AML-193 (cell line): ENCODE data around the gene KCNIP4.

ENCODE experiments used
- DNase-seq, 2 experiments: peaks; one replicate each; lab custom pipeline; 2025; lab: John Stamatoyannopoulos, UW

Gene KCNIP4

DNA sequence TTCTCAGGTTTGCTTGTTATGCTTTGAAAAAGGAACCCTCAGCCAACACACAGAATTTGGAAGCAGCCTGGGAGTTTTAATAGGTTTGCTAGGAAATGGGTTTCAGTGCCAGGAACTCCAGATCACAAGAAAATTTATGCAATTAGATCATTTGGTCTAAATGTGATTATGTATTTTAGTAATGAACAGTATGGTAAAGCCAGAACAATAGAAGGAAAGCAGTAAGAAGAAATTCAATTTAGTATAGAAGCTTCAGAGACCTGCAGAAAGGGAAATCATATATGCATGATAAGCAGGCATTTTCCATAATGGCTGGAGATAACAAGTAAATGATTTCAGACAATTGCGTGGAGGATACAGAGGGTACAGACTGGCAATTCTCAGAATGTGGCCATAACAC lies 184.7 kb downstream of the KCNIP4 start:
- DNase-seq: no peak

- no peak for DNase-seq
Observed at GRCh38 chr4:21757248-21757647, 191.3 kb downstream of the KCNIP4 start.

- no peak for DNase-seq
Observed at GRCh38 chr4:21753084-21753760, 195.3 kb downstream of the KCNIP4 start.

DNA sequence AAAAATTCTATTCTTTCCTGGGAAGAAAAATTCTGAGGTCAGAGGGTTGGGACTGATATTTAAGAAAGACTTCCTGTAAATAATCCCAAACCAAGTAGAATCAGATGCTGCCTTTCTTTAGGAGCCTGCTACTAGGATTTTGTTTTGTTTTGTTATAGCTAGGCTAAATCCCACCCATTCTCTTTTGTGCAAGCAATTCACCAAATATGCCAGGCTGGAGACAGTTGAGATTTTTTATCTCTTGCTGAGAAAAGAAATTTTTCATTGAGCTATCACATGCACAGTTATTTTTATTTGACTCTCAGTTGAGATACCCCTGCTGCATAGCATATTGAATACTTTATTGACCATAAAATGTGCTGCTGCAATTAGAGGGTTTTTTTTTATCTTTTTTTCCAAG lies 196.0 kb downstream of the KCNIP4 start:
- DNase-seq: no peak

DNA sequence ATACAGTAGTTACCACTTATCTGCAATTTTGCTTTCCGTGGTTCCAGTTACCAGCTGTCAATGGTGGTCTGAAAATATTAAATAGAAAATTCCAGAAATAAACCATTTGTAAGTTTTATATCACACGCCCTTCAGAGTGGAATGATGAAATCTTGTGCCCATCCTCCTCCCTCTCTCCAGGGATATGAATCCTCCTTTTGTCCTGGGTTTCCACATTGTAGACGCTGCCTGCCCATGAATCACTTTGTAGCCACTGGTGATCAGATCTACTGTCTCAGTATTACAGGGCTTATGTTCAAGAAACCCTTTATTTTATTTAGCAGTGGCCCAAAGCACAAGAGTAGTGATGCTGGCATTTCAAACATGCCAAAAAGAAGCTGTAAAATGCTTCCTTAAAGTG lies 198.6 kb downstream of the KCNIP4 start:
- no peak for DNase-seq

DNA sequence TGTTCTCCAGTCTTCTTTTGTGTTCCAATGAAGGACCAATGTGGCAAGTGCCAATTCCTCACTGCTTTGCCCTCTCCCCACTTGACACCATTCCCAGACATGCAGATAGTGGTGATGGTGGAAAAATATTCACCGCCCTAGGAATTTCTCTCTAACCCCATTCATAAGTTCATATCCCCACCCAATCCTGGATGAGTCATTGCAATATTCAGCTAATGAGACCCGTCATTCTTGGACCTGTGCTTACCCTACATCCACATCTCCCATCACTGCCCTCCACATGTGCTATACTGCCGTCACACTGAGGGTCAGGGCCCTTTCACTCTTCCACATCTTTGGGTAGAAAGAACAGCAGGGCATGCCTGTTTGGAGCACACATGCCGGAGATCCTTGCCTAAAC lies 199.2 kb downstream of the KCNIP4 start:
- DNase-seq: no peak

GRCh38 chr4:21744046-21744445 lies 204.5 kb downstream of the KCNIP4 start:
- DNase-seq: no peak

- no peak for DNase-seq
Observed at GRCh38 chr4:21742326-21742725, 206.2 kb downstream of the KCNIP4 start.

- DNase-seq: no peak
Observed at GRCh38 chr4:21738821-21739220, 209.8 kb downstream of the KCNIP4 start.

DNA sequence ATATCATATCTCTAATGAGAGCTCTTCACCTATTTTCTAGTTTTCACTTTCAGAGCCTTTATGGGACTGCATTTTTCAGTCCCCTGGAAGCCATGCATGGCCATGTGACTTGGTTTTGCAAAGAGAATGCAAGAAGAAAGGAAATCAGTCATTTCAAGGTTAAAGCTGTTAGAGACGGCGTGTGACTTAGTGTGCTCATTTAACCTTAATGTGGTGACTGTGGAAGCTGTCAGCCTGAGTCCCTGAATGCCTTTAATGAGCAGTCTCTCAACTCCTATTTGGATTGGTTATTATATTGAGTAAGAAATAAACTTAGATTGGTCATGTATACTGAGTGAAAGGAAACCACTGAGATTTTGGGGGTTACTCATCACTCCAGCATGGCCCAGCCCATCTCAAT lies 212.7 kb downstream of the KCNIP4 start:
- no peak for DNase-seq

DNA sequence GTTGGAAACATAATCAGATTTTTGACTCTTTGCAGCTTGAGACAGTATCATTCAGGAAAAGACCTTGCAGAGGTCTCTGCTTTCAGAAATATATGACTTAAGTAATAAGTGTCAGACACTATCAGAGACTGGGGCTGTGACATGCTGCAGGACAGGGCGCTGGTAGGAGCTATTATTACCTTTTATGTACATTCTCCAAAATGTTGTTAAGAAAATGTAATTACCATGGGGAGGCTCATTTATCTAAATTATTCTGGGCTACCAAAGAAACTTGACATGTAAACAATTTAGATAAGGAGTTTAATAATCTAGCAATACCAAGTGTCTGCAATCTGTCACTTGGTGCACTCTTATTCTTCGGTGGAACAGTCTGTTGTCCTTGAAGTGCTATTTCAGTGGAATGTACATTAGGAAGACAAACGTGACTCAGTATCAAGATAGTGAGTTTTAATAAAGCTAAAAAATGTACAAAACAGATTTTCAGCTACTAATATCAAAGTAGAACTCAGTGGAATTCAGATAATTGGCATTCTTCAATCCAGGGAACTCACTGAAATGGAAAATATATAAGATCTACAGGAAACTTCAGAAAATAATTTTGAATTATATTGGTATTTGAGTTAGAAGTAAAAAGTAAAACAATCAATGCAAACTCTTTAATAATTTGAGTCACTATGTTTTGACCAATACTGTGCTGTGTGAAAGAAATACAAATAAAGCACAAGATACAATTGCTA lies 214.5 kb downstream of the KCNIP4 start:
- DNase-seq: no peak

DNA sequence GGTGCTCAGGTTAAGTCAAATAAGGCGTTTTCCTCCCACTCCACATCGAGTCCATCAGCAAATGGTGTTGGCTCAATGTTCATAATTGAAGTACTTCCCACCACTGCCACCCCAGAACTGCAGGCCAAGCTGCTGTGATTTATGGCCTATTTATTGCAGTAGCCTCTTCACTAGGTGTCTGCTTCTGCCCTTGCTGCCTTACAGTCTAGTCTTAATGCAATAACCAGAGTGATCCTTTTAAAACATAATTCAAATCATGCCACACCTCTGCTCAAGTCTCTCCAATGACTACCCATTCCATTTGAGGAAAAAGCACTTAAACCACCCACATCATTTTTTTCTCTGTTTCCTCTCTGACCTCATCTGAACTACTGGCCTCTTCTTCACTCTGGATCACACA lies 220.3 kb downstream of the KCNIP4 start:
- no peak for DNase-seq

GRCh38 chr4:21726255-21726815 lies 222.2 kb downstream of the KCNIP4 start:
- DNase-seq: no peak

DNA sequence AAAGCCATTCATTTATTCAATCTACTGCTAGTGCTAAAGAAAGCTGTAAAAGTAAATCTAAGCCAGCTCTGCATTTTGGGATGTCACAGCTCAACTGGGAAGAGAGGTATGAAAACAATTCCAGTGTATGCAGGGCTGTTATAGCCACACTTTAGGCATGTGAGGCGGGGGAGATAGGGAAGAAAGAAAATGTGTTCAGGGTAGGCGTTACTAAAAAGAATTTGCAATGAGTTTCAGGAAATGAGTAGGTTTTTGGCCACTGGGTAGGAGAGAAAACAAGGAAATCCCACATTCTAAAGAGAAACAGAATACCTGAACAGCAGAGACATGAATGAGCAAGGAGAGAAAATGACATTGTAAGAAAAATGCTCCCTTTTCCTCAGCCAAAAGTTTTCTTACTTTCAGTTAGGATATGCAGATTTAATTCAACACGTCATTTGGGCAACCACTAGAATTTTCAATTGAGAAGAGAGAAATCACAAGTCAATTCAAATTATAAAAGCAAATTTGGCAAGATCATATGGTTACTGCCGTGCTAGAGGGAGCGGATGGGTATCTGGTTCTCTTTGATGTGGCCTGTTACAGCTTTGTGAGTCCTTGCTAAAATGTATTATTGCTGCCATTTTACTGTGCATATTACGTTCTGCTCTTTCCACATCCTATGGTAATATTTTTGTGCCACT lies 226.3 kb downstream of the KCNIP4 start:
- no peak for DNase-seq

GRCh38 chr4:21716531-21716930 lies 232.0 kb downstream of the KCNIP4 start:
- no peak for DNase-seq

DNA sequence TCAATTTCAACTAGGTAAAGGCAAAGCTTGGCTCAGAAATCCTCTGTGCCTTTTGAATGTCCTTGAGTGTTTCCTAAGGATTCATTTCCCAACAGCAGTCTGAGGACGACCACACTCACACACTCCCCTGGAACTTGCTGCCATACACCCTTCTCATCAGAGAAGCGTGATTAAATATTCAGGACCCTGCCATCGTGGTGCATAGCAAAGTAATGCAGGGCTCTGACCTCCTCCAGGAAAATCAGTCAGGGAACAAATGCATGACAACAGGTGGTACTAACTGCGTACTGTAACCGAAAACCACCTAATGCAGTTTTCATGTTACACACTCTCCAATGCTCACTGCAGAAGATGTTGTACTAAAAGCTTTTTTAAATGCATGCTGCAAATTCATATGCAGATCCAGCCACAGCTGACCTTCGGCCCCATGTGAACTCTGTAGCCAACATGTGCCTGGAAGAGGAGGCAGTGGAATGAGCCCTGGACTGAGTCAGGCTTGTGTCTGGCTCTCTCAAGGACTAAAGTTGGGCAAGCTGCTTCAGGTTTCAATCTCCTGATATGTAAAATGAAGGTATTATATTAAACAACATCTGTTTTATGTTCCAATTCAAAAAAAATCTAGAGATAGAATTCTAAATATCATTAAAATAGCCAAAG lies 238.3 kb downstream of the KCNIP4 start:
- no peak for DNase-seq

GRCh38 chr4:21709761-21710160 lies 238.8 kb downstream of the KCNIP4 start:
- DNase-seq: no peak

- DNase-seq: no peak
Observed at GRCh38 chr4:21709031-21709430, 239.5 kb downstream of the KCNIP4 start.

DNA sequence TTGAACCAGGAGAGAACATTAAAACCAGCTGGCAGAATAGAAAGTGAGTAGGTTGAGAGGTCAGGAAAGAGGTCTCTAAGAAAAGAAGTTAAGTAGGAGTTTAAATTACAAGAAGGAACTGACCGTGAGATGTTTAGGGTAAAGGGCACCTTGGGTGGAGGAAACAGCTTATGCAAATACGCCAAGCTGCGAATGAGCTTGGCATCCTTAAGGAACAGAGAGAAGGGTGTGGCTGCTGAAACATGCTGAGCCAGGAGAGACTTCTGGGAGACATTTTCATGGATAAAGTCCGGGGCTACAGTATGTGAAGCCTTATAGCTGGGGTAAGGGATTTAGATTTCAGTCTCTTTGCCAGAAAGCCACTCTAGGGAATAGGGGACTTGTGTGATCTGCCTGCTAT lies 249.1 kb downstream of the KCNIP4 start:
- no peak for DNase-seq

- no peak for DNase-seq
Observed at GRCh38 chr4:21697583-21697982, 251.0 kb downstream of the KCNIP4 start.

DNA sequence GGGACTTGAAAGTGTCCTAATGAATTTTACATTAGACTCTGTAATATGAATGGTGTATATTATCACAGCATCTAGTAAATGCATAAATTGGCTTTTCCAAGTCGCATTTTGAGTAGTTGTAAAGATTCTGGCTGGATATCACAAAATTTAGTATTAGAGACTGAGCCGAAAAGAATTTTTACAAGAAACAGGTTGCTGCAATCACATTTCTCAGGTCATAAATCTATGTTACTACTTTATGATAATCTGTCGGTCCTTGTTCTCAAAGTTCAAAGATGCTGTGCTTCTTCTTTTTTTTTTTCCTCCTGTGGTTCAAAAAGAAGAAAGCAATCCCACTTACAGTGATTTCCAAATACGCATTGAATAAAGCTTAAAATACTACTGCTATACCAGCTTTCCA lies 253.4 kb downstream of the KCNIP4 start:
- no peak for DNase-seq

DNA sequence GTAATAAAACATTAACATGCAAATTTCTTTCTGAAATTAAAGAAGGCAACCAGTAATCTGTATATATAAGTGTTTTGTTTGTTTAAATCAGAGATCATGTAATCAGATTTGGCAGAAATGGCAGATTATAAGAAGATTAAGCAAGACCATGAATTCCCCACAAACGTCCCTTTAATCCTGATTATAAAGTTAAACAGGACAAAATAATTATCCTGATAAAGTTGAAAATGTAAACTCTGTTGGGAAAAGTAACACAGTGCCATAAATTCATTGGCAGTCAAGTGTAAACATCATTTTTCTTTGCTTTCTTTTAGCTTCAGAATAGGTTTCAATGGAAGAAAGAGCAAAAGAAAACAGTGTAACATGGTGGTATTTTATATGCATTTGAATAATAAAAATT lies 256.3 kb downstream of the KCNIP4 start:
- DNase-seq: no peak
